Stimulated activated effector memory CD8-positive, alpha-beta T cell treated with anti-CD3 and anti-CD28 coated beads, Interleukin-12 subunit alpha, Interleukin-12 subunit beta, amount 100 ng/mL, for 72 hours (primary cell): ENCODE results near the gene OTUD4.
"Not testable (repeated sequence)": the region's sequence is repeated elsewhere in the genome, so short reads cannot be mapped to it uniquely, and the experiment has no call there.

Experiments
- ATAC-seq: fragments of 150-1000 bp; cut with Tn5 transposase; 2 replicates; pipeline ENCODE4 v1.10.0; 2021
- DNase-seq, 2 donors: peaks; one replicate each; pipeline ENCODE4 v3.0.0; 2021 to 2022; ENCODE audit warnings: low spot score in 2 of 2
- H3K27ac Mint-ChIP-seq: one replicate; pipeline ENCODE4 v1.8.0; 2022; ENCODE audit warnings: mild to moderate bottlenecking, mixed read lengths
- H3K36me3 Mint-ChIP-seq: one replicate; pipeline ENCODE4 v1.8.0; 2022; ENCODE audit warnings: mild to moderate bottlenecking, mixed read lengths
- H3K4me1 Mint-ChIP-seq: one replicate; pipeline ENCODE4 v1.8.0; 2022; ENCODE audit warnings: mixed read lengths
- H3K4me3 Mint-ChIP-seq: one replicate; pipeline ENCODE4 v1.8.0; 2022; ENCODE audit warnings: mild to moderate bottlenecking, mixed read lengths
- H3K9me3 Mint-ChIP-seq: one replicate; pipeline ENCODE4 v1.8.0; 2022; ENCODE audit warnings: mixed read lengths

OTUD4 gene

DNA sequence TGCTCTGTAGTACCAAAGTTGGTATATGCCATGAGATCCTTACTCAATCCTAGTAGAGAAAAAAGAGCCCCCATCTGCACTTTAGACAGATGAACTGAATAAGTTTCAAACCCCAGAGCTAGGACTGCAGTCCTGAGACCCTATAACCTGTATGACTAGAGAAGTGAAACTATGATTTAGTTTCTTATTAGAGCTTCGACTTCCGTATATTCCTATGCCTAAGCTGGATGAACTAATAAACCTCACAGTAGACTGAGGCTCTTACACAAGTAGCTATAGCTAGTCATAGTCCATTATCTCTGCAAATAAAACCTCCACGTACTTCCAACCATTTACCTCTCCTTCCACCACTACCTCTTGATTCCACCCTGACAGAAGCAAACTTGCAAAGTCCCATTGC, 6.3 kb upstream of the OTUD4 start:
- no peaks in the 10 kb centered on the region for H3K9me3 Mint-ChIP-seq
- no peak overlapping the region for H3K27ac Mint-ChIP-seq
- DNase-seq (no peak), ATAC-seq (no peak)
- no peaks in the 10 kb centered on the region for H3K36me3 Mint-ChIP-seq
- no peaks in the 10 kb centered on the region for H3K4me1 Mint-ChIP-seq
- no peak overlapping the region for H3K4me3 Mint-ChIP-seq

GRCh38 chr4:145183581-145183980, 3.2 kb upstream of the OTUD4 start:
- DNase-seq (no peak), ATAC-seq (no peak)
- Mint-ChIP-seq H3K4me3 (no peak overlapping the region), H3K4me1 (peaks cover 10% of the 10 kb centered on the region), H3K27ac (no peak overlapping the region), H3K9me3 (no peaks in the 10 kb centered on the region), H3K36me3 (peaks cover 15% of the 10 kb centered on the region)

DNA sequence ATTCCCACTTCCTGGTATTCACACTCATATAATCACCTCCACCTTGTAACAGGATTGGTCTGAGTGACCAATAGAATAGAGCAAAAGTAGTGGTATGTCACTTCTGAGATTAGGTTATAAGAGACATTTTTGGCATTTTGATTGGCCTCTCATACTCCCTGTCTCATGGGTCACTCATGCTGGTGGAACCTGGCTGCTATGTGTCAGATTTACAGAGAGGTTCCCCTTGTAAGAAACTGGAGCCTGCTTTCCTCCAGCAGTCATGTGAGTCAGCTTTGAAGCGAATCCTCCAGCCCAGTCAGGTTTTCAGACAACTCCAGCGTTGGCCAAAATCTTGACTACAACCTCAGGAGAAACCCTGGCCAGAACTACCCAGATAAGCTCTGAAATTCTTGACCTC, 2.6 kb upstream of the OTUD4 start:
- ATAC-seq, result no peak
- Mint-ChIP-seq H3K36me3 (peaks cover 18% of the 10 kb centered on the region), H3K4me3 (no peak overlapping the region), H3K27ac (no peak overlapping the region), H3K4me1 (peaks cover 10% of the 10 kb centered on the region), H3K9me3 (no peaks in the 10 kb centered on the region)
- DNase-seq, result no peak

DNA sequence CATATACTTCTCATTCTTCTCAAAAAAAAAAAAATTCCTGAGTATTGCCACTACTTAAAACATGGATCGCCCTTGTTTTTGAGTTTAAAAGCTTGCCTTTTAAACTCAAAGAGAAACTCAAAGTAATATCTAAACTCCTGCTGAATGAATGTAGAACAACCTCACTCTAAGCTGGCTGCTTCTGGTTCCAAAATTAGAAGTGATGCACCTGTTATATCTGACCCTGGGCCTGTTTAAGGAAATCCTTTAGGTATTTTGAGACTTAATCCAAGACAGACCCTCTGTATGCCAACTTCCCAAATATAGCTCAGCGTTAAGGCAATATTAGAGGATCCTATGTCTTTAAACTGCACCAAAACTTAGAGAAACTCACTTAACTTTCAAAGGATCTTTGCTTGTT, 1.8 kb upstream of the OTUD4 start:
- H3K9me3 Mint-ChIP-seq, result no peaks in the 10 kb centered on the region
- ATAC-seq (no peak), DNase-seq (no peak)
- peaks cover 10% of the 10 kb centered on the region for H3K4me1 Mint-ChIP-seq
- no peak overlapping the region for H3K27ac Mint-ChIP-seq
- H3K4me3 Mint-ChIP-seq, result no peak overlapping the region
- H3K36me3 Mint-ChIP-seq, result peaks cover 18% of the 10 kb centered on the region

DNA sequence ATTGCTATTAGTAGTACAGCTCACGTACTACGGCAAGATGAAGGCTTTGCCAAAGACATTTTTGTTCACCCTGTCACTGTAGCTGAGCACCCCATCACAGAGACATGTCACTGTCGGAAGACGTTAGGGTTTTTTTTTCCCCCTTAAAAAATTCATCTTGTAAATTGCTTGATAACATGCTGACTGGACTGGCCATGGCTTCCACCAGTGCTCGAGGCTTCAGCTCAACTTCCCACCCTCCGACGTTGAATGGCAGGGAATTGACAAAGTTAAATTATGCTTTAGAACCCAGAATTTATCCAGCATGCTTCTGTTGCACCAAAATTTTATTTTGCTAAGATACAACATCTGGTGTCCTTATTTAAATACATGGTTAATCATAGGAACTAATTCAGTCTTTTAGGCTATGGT, 707 bp upstream of the OTUD4 start:
- no peak for ATAC-seq
- Mint-ChIP-seq H3K36me3 (peaks cover 24% of the 10 kb centered on the region), H3K4me3 (peak overlapping the region; percentile 80), H3K27ac (peak overlapping the region; percentile 86), H3K4me1 (peaks cover 10% of the 10 kb centered on the region), H3K9me3 (no peaks in the 10 kb centered on the region)
- DNase-seq, result no peak

DNA sequence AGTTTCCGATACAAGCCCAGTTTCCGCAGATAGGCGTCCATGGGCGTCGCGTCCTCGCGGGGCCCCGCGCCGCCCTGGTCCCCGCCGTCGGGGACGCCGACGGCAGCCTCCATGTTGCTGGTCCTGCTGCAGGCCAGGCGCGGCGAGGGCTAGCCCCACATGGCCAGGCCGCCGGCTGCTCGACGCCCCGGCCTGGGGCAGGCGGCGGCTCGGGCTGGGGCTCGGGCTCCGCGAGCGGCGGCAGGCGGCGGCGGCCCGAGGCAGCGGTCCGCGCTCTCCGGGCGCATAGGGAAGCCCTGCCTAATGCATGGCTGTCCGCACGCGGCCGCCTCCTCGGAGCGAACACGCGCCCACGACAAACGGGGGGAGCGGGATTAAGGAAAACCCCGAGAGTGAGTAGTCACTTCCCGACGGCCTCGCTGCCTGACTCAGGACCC, 510 bp downstream of the OTUD4 start:
- peak; percentile 64 for ATAC-seq
- peak overlapping the region; percentile 80 for H3K4me3 Mint-ChIP-seq
- not testable (repeated sequence) for DNase-seq, H3K9me3 Mint-ChIP-seq
- H3K36me3 Mint-ChIP-seq, result peaks cover 36% of the 10 kb centered on the region
- peaks cover 18% of the 10 kb centered on the region for H3K4me1 Mint-ChIP-seq
- peak overlapping the region; percentile 86 for H3K27ac Mint-ChIP-seq

DNA sequence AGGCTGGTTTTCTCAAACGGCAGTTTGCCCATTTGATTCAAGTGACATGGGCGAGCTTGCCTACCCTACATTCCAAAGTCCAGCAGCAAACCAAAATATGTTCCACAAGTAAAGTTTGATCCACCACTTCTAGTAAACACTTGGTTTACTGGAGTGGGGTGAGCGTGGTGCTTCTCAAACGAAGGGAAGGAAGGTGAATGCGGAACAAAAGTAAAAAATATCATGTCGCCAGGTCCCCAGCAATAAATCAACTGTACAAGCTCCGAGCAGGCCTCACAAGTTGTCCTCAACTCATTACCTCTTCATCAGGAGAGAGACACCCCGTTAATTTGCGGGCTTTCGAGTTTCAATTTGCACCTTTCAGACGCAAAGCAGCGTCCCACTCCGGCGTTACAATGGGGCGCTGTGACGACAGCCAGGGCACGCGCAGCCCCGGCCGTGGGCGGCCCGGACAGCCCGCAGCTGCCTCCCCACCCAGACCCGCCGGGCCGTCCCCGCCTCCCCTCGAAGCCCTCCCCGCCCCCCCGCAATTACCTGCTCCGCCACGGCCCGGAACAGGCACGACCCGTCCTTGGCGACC, 1.0 kb downstream of the OTUD4 start:
- Mint-ChIP-seq H3K4me1 (peaks cover 23% of the 10 kb centered on the region), H3K9me3 (no peaks in the 10 kb centered on the region), H3K27ac (peak overlapping the region; percentile 86), H3K36me3 (peaks cover 41% of the 10 kb centered on the region), H3K4me3 (peak overlapping the region; percentile 80)
- peak; percentile 62 for ATAC-seq
- peak; percentile 64 to 87 for DNase-seq

DNA sequence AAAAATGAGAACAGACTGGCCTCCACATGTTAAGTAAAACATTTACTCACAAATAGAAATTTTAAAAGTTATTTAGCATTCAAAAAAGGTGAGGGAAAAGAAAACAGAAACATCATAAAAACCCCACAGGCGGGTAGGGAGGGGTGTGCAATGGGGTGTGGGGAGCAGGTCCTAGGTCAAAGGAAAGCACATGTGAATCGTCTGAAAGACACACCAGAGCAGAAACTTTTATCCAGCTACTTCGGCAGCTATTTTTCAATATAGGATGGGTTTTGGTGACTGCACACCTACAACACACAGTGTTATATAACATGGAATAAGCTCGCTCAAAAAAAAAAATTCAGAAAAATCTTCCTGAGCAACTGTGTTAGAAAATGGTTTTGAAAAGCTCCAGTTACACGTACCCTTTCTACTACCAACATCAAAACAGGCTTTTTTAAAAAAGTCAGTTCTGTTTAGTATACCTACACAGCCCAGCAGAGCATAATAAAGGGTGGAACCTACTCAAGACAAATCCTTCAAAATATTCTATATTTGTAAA, 1.6 kb downstream of the OTUD4 start:
- H3K27ac Mint-ChIP-seq, result peak overlapping the region; percentile 86
- H3K36me3 Mint-ChIP-seq, result peaks cover 46% of the 10 kb centered on the region
- H3K4me3 Mint-ChIP-seq, result peak overlapping the region; percentile 80
- DNase-seq (peak in 1 of 2 donors; percentile 57), ATAC-seq (no peak)
- peaks cover 28% of the 10 kb centered on the region for H3K4me1 Mint-ChIP-seq
- H3K9me3 Mint-ChIP-seq, result no peaks in the 10 kb centered on the region

DNA sequence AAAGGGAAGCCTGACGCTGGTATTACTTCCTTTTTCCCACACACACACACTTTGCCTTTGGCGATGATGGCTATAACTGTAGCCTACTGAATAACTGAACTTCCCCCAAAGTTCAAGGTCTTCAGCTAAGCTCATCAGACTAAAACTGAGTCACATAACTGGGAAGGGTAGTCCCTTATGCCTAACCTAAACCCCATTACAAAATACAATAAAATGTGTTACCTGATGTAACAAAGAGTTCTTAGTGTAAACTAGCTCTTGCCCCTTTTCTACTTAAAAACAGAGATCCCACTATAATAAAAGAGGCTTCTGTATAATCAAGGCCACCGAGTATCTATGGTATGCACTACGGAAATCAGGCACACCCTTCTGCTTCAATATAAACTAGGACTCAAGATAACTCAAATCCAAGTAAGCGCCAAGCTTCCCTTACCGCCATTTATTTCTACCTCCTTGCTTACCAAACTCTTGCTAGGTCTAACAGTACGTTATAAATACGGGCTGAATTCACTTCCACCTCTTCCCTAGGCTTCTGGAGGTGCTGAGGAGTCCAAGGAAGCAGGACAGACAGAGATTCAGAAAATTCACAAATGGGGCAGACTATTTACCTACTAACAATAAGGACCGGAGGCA, 2.4 kb downstream of the OTUD4 start:
- Mint-ChIP-seq H3K4me1 (peaks cover 34% of the 10 kb centered on the region), H3K27ac (peak overlapping the region; percentile 86), H3K4me3 (peak overlapping the region; percentile 80), H3K9me3 (no peaks in the 10 kb centered on the region), H3K36me3 (peaks cover 54% of the 10 kb centered on the region)
- no peak for ATAC-seq
- DNase-seq, result peak in 1 of 2 donors; percentile 54

DNA sequence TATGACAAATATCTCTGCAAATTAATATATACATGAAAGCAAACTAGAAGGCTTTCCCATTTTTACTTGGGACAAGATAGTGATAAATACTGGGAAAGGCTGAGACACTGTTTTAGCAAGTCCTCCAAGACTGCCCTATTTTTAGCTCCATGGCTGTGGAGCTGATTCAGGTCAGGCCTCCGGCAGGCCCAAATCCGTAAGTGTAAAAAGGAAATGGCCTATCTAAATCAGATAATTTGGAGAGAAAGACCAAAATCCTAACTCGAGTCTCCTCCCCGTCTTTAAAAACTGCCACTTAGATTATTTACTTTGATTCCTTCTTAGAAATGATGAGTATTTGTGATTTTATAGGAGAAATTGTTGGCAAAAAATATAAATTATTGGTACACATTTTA, 2.9 kb downstream of the OTUD4 start:
- Mint-ChIP-seq H3K4me1 (peaks cover 34% of the 10 kb centered on the region), H3K9me3 (no peaks in the 10 kb centered on the region), H3K36me3 (peaks cover 60% of the 10 kb centered on the region), H3K4me3 (peak overlapping the region; percentile 80), H3K27ac (peak overlapping the region; percentile 86)
- ATAC-seq (no peak), DNase-seq (no peak)

- Mint-ChIP-seq H3K27ac (peak overlapping the region; percentile 86), H3K36me3 (peaks cover 66% of the 10 kb centered on the region), H3K4me3 (peak overlapping the region; percentile 80), H3K9me3 (no peaks in the 10 kb centered on the region), H3K4me1 (peaks cover 37% of the 10 kb centered on the region)
- ATAC-seq (no peak), DNase-seq (no peak)
Observed at GRCh38 chr4:145176641-145177432, 3.6 kb downstream of the OTUD4 start.

DNA sequence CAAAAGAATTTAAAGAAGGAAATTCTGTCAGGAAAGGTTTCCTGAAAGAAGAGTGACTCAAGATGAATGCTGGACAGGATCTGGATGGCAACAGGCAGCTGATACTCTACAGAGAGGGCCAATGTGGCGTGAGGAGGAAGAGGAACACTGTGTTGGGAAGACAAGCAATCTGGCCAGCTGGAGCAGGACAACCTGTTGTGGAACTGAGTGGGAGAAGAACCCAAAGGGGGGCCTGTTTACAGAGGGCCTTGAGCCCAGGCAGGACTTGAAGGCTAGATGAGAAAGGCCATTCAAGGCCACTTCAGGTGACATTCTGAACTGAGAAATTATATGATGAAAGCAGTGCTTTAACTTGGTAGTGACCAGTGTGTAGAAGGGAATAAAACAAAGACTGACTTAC, 8.5 kb downstream of the OTUD4 start:
- no peak for DNase-seq
- peaks cover 40% of the 10 kb centered on the region for H3K4me1 Mint-ChIP-seq
- H3K27ac Mint-ChIP-seq, result peak overlapping the region; percentile 68
- ATAC-seq, result no peak
- no peaks in the 10 kb centered on the region for H3K9me3 Mint-ChIP-seq
- peaks cover 98% of the 10 kb centered on the region for H3K36me3 Mint-ChIP-seq
- H3K4me3 Mint-ChIP-seq, result no peak overlapping the region

- Mint-ChIP-seq H3K4me1 (peaks cover 35% of the 10 kb centered on the region), H3K36me3 (peaks cover 100% of the 10 kb centered on the region), H3K4me3 (no peak overlapping the region), H3K9me3 (no peaks in the 10 kb centered on the region), H3K27ac (peak overlapping the region; percentile 21)
- no peak for ATAC-seq
- no peak for DNase-seq
Observed at GRCh38 chr4:145170223-145170622, 10.2 kb downstream of the OTUD4 start.

DNA sequence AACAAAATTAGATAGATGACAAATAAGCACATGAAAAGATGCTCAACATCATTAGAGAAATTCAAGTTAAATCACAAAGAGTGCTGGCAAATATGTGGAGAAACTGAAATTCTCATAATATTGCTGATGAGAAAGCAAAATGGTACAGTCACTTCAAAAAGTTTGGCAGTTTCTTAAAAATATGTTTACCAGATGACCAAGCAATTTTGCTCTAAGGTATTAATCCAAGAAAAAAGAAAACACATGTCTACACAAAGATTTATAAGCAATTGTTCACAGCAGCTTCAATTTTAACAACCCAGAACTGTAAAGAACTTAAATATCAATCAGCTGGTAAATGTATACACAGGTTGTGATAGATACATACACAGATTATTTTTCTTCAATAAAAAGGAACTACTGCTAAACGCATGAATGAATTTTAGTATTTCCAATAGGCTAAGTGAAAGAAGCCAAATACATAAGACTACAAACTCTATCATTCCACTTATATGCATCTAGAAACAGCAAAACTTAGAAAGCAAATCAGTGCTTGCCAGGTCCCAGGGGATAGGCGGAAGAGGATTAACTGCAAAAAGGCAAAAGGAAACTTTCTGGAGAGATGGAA, 11.7 kb downstream of the OTUD4 start:
- H3K27ac Mint-ChIP-seq, result no peak overlapping the region
- ATAC-seq, result no peak
- peaks cover 22% of the 10 kb centered on the region for H3K4me1 Mint-ChIP-seq
- peaks cover 100% of the 10 kb centered on the region for H3K36me3 Mint-ChIP-seq
- DNase-seq, result no peak
- no peak overlapping the region for H3K4me3 Mint-ChIP-seq
- no peaks in the 10 kb centered on the region for H3K9me3 Mint-ChIP-seq

DNA sequence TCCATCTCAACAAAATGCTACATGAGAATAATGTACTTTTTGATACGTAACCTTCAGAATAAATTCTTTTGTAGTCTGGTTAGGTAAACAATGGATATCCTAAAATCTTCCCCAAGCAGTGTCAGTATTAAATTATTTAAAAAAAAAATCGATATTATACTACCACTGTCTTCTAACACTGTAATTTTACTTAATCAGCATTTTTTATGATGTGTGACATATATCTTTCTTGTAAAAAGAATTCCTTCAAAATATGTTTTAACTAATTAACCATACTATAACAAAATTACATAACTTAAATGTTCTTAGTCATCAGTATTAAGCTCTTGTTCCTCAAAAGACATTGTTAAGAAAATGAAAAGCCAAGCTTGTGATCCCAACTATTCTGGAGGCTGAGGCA, 12.5 kb downstream of the OTUD4 start:
- Mint-ChIP-seq H3K36me3 (peaks cover 100% of the 10 kb centered on the region), H3K9me3 (no peaks in the 10 kb centered on the region), H3K4me1 (peaks cover 16% of the 10 kb centered on the region), H3K27ac (no peak overlapping the region), H3K4me3 (no peak overlapping the region)
- ATAC-seq, result no peak
- no peak for DNase-seq
